LNCAP (cell line): ENCODE results near the gene CAGE1.

Experiments
- TF ChIP-seq, protein P1 (sequence below): fragments of 450-650 bp; IDR thresholded peaks from 2 replicates; pipeline ENCODE4 v1.5.1; 2017; ENCODE audit warnings: mild to moderate bottlenecking

The CAGE1 gene

DNA sequence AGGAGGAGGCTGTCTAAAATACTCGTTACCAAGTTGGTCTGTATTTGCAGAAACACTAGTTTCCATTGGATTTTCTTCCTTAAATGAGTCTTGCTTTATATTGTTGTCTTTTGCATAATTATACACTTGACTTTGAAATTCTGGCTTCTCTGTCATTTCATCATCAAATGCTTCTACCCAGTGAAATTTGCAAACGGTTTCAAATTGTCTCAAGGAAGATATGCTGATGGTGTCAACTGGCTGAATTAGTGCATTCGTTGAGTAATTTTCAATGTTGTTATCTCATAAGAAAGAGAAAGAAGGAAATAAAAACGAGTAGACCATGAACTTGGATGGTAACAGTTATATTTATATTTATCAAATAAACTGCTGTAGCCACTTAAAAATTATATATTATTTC lies 10.8 kb downstream of the CAGE1 start:
- TF ChIP-seq, protein P1, sequence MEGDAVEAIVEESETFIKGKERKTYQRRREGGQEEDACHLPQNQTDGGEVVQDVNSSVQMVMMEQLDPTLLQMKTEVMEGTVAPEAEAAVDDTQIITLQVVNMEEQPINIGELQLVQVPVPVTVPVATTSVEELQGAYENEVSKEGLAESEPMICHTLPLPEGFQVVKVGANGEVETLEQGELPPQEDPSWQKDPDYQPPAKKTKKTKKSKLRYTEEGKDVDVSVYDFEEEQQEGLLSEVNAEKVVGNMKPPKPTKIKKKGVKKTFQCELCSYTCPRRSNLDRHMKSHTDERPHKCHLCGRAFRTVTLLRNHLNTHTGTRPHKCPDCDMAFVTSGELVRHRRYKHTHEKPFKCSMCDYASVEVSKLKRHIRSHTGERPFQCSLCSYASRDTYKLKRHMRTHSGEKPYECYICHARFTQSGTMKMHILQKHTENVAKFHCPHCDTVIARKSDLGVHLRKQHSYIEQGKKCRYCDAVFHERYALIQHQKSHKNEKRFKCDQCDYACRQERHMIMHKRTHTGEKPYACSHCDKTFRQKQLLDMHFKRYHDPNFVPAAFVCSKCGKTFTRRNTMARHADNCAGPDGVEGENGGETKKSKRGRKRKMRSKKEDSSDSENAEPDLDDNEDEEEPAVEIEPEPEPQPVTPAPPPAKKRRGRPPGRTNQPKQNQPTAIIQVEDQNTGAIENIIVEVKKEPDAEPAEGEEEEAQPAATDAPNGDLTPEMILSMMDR, result no peak

DNA sequence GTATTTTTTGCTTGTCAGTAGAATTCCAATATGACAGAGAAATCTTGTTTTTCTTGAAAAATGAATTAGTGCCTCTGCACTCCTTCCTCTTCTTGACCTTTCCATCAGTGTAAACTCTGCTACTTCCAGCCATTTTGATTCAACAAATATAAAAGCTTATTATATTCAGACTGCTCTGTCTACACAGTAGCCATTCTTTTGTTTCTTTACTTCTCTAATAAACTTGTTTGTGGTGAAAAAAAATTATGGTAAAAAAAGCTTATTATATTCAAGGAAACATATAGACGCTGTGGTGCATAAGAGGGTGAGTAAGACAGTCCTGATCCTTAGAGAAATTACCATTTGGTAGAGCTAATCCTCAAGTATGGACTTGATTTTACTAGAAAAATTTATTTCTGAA lies 11.6 kb downstream of the CAGE1 start:
- TF ChIP-seq, protein P1, result no peak

DNA sequence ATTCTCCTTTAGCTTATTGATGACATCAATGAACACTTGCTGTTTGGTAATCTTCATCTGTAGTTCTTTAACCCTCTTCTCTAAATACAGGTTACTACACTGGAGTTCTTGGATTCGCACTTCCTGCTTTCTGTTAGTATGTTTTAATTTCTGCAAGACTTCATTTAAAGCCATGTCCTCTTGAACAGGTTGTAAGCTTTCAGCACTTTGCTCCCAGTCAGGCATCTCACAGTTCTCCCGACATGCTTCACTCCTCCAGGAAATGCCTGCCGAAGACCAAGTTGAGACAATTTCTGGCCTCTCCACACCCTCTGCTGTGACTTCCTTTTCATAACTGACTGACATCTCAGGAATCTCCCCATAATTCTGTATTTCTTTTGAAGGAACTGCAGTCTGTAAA lies 15.8 kb downstream of the CAGE1 start:
- TF ChIP-seq, protein P1, result no peak

DNA sequence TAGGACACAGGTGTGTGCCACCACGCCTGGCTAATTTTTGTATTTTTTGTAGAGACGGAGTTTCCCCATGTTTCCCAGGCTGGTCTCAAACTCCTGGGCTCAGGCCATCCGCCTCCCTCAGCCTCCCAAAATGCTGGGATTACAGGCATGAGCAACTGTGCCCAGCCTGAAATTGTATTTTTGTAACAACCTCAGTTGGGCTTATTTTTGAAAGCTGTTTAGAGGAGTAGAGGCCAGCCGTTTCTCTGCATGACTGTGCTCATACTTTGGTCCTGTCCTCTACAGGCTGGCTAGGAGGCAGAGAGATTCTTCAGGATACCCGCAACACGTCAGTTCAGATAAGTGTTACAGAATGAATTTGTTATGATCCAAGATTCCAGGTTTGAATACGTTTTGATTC lies 22.1 kb downstream of the CAGE1 start:
- TF ChIP-seq, protein P1, result no peak

DNA sequence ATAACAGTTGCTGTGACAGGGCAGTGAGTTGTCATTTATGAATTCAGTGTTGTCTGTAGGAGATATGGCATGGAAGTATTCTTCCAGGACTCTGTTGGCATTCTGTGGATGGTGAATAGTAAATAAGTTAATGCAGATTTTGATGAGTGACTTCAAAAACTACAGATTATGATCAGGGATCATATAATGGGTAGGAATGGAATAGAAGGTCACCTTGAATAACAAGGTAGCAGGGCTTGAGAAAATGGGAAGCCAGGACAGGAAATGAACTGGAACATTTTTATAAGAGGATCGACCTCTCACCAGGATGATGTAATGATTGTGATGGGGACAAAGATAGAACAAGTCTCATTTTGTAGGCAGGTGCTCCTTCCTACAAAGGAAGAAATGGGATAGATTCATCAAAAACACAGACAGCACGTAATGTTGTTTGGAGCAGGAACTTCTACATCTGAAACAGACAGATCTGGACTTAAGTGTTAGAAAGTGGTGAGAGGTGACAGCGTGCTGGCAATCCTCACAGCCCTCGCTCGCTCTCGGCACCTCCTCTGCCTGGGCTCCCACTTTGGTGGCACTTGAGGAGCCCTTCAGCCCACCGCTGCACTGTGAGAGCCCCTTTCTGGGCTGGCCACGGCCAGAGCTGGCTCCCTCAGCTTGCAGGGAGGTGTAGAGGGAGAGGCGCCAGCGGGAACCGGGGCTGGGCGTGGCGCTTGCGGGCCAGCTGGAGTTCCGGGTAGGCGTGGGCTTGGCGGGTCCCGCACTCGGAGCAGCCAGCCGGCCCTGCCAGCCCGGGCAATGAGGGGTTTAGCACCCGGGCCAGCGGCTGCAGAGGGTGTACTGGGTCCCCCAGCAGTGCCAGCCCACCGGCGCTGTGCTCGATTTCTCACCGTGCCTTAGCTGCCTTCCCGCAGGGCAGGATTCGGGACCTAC lies 45.7 kb downstream of the CAGE1 start:
- TF ChIP-seq, protein P1, result no peak

DNA sequence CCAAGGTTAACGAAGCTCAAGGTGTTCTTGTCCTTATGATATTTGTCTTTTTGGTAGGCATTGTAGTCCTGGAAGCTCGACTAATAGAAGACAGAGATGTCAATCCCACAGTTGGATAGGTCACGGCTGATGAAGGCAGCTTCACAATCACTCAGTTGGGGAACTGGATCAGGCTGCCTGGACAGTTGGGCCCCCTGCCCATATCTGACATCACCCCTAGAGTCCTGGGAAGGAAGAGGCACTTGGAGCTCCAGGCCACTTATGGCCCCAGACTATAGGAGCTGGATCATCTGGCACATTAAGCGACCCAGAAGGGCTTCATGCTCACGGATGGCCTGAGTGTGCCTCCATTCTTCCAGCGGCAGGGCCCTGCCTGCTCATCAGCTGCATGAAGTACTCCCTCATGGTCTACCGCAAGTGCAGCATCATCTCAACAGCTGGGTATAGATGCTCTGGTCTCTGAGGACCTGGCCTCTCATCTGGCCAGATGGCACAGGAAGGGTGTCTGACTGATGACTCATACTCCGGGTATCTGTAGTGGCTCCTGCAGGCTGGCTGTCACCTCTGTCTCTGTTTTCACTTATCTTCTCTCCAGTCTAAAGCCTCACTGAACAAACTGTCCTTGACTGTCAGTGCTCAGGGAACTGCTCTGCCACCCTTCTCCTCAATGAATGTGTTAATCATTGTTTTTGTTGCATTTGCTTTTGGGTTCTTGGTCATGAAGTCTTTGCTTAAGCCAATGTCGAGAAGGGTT lies 47.4 kb downstream of the CAGE1 start:
- TF ChIP-seq, protein P1, result no peak

DNA sequence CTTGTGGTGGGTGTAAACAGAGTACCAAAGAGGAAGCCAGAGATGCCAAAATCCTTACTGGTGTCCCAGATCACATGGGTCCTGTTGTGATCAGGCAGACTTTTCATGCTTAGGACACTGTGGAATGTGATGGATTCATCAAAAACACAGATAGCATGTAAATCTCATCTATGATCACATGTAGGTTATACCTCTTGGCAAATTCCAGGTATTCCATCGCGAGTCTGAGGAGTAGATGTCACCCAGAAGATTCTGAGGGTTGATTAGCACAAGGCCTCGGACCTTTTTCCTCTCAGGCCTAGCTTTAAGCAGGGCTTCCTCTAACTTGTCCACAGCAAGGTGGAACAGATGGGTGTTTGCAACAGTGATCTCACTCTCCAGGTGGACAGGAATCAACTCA lies 48.3 kb downstream of the CAGE1 start:
- TF ChIP-seq, protein P1, result no peak
